SK-N-MC (cell line): ENCODE data around the gene FASLG.

ENCODE experiments used
- EZH2 ChIP-seq: fragments of 200-600 bp; sonication (generic); IDR thresholded peaks from one replicate; pipeline ENCODE4 v1.6.1; 2017; ENCODE audit warnings: antibody characterized with exemption
- FOXP2 ChIP-seq: optimal IDR thresholded peaks from 2 replicates; pipeline ENCODE3; 2011; ENCODE audit warnings: mild to moderate bottlenecking, moderate library complexity; ENCODE audit not compliant: insufficient read depth; ENCODE audit errors: extremely low read length, control extremely low read depth
- POLR2AphosphoS5 ChIP-seq: IDR thresholded peaks from 2 replicates; pipeline ENCODE4 v1.6.1; 2012; ENCODE audit warnings: mild to moderate bottlenecking, low read depth, low read length, borderline replicate concordance

DNA sequence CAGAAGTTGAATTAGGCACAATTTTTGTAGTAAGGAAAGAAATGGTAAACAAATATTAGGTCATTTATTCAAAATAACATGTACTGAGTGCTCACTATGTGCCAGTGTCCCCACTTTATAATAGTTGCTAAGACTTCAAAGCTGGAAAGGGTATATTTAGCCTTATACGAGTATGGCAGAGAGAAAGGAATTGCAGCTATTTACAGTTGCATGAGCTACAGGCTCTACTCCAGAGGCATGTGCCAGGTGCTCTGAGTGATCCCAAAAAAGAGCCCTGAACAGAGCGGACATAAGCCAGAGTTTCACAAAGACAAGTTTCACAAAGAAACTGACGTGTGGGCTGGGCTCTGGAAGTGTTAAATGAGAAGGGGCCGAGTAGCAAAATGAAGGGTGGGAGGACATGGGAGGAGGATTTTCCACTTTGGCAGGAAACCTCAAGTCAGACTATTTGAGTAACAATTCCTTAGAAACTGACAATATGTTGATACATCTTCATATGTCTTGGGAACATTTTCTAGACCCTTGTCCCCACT, 40.9 kb downstream of the FASLG start:
- TF ChIP-seq POLR2AphosphoS5 (no peak), EZH2 (no peak), FOXP2 (no peak)
